T-cell (primary cell): Measurements from ENCODE around the gene FPGS. TPM values are rescaled to one million over a fixed set of nuclear protein-coding genes. Genes with fewer than 3 reads are reported as not detected.

Experiments used
- ATAC-seq, 4 experiments: fragments of 200-7000 bp in 3 of 4; fragments of 150-1000 bp in 1 of 4; cut with Tn5 transposase; replicated peaks in 1 of 4; 1 replicate in 3 of 4; 2 replicates in 1 of 4; pipeline ENCODE4 v1.10.0; 2021; ENCODE audit warnings: moderate library complexity in 3 of 4, mild to moderate bottlenecking in 2 of 4, moderate number of reproducible peaks in 1 of 4
- CTCF ChIA-PET, 2 donors: fragments of 300-600 bp; sonication (Branson Sonifier 250); formaldehyde crosslinking; loops; one replicate each; lab custom pipeline; 2022; ENCODE audit warnings: antibody characterized with exemption in 2 of 2; lab: Charles Lee
- POLR2A ChIA-PET, 2 donors: fragments of 300-600 bp; sonication (Branson Sonifier 250); formaldehyde crosslinking; loops; one replicate each; lab custom pipeline; 2022; ENCODE audit warnings: antibody characterized with exemption in 2 of 2; lab: Charles Lee
- DNase-seq, 35 experiments: peaks; one replicate each; pipeline versions ENCODE4 v3.0.0 to v3.0.0-alpha.2; 2013 to 2023
- H3K27ac ChIP-seq: one replicate; pipeline ENCODE4 v1.5.1; 2013; ENCODE audit warnings: low read length
- H3K27me3 ChIP-seq, 2 experiments: replicated peaks in 1 of 2; 1 replicate in 1 of 2; 2 replicates in 1 of 2; pipeline versions ENCODE4 v1.6.1 to v1.7.0; 2013; ENCODE audit warnings: low read length in 1 of 2, mixed read lengths in 1 of 2; ENCODE audit not compliant: control insufficient read depth in 2 of 2, insufficient read depth in 2 of 2; ENCODE audit errors: extremely low read depth in 1 of 2
- H3K36me3 ChIP-seq, 2 donors: 1 replicate in 1 of 2; 2 replicates in 1 of 2; pipeline versions ENCODE4 v1.6.1 to v1.7.0; 2013; ENCODE audit warnings: low read length in 1 of 2; ENCODE audit not compliant: control insufficient read depth in 2 of 2, insufficient read depth in 1 of 2; ENCODE audit errors: extremely low read depth in 1 of 2
- H3K4me1 ChIP-seq, 2 experiments: 1 replicate in 1 of 2; 2 replicates in 1 of 2; pipeline versions ENCODE4 v1.6.1 to v1.7.0; 2013; ENCODE audit warnings: low read length in 2 of 2, mixed read lengths in 1 of 2; ENCODE audit not compliant: insufficient read depth in 2 of 2, control insufficient read depth in 1 of 2; ENCODE audit errors: extremely low read depth in 1 of 2
- H3K4me3 ChIP-seq, 2 donors: 1 replicate in 1 of 2; 2 replicates in 1 of 2; pipeline versions ENCODE4 v1.5.1 to v1.7.0; 2013; ENCODE audit warnings: mild to moderate bottlenecking in 2 of 2, low read length in 1 of 2, moderate library complexity in 1 of 2; ENCODE audit not compliant: control insufficient read depth in 1 of 2; ENCODE audit errors: extremely low read depth in 1 of 2
- H3K9me3 ChIP-seq: 2 replicates; pipeline ENCODE4 v1.7.0; 2013
- H3K27ac Mint-ChIP-seq, 2 donors: one replicate each; pipeline ENCODE4 v1.8.0; 2020 to 2021; ENCODE audit warnings: mild to moderate bottlenecking in 2 of 2, mixed read lengths in 2 of 2
- H3K27me3 Mint-ChIP-seq, 2 donors: one replicate each; pipeline ENCODE4 v1.8.0; 2021 to 2022; ENCODE audit warnings: mixed read lengths in 2 of 2
- H3K36me3 Mint-ChIP-seq: one replicate; pipeline ENCODE4 v1.8.0; 2021; ENCODE audit warnings: mixed read lengths
- H3K4me1 Mint-ChIP-seq, 3 donors: one replicate each; pipeline ENCODE4 v1.8.0; 2020 to 2022; ENCODE audit warnings: mixed read lengths in 3 of 3, mild to moderate bottlenecking in 1 of 3
- H3K4me3 Mint-ChIP-seq, 3 donors: one replicate each; pipeline ENCODE4 v1.8.0; 2020 to 2022; ENCODE audit warnings: mild to moderate bottlenecking in 3 of 3, mixed read lengths in 3 of 3, moderate library complexity in 3 of 3
- H3K9me3 Mint-ChIP-seq, 3 donors: one replicate each; pipeline ENCODE4 v1.8.0; 2020 to 2022; ENCODE audit warnings: mixed read lengths in 3 of 3
- WGBS: methylation state at CpG from one replicate; pipeline ENCODE4 v1.1.5; 2013; ENCODE audit warnings: missing lambda C conversion rate; ENCODE audit not compliant: insufficient coverage; 5-methylcytosine and 5-hydroxymethylcytosine counted together
- total RNA-seq, 35 experiments: library from RNA in 6 of 35; stranded (reverse) in 6 of 35; fragments of 120-200 nt in 1 of 35; gene quantifications; one replicate each; pipeline versions ENCODE4 v1.2.1 to v1.2.4 and lab custom pipeline; 2013 to 2026

FPGS gene
- total RNA-seq, 5 donors from 2014 or later (not counting 1 experiment from before 2014, with no cell fraction given): 78.4 to 151 (median 139) TPM

GRCh38 chr9:127825319-127826051, 22.8 kb downstream of the FPGS start:
- peaks cover 6% of the 10 kb centered on the region for H3K36me3 Mint-ChIP-seq
- DNase-seq (no peak), ATAC-seq (no peak)
- 86% methylated on average over 23 of the region's 42 CpGs for WGBS
- H3K9me3 Mint-ChIP-seq: no peaks in the 10 kb centered on the region
- ChIA-PET CTCF (interaction anchor here in 1 of 2 donors (0.6 kb wide), 1 partner anchor 193 kb away, joined by 4 read pairs; no protein-coding TSS in a partner anchor), POLR2A (no interaction called here)
- Histone ChIP-seq H3K4me1 (no peaks in the 10 kb centered on the region), H3K27me3 (peaks cover 0 to 6% of the 10 kb centered on the region in 2 experiments), H3K36me3 (peaks cover 0 to 5% of the 10 kb centered on the region in 2 donors), H3K27ac (no peak overlapping the region), H3K9me3 (no peaks in the 10 kb centered on the region), H3K4me3 (no peak overlapping the region)
- no peaks in the 10 kb centered on the region for H3K27me3 Mint-ChIP-seq
- no peak overlapping the region for H3K4me3 Mint-ChIP-seq
- H3K4me1 Mint-ChIP-seq: peaks cover 0 to 3% (median 0%) of the 10 kb centered on the region in 3 donors
- peak overlapping the region in 1 of 2 donors; percentile 34 for H3K27ac Mint-ChIP-seq

GRCh38 chr9:127826253-127826913, 23.7 kb downstream of the FPGS start:
- ATAC-seq (no peak), DNase-seq (no peak)
- POLR2A ChIA-PET: no interaction called here
- Histone ChIP-seq H3K27me3 (peaks cover 0 to 6% of the 10 kb centered on the region in 2 experiments), H3K4me1 (no peaks in the 10 kb centered on the region), H3K36me3 (peaks cover 0 to 5% of the 10 kb centered on the region in 2 donors), H3K27ac (no peak overlapping the region), H3K9me3 (no peaks in the 10 kb centered on the region), H3K4me3 (no peak overlapping the region)
- WGBS: 90% methylated on average over 6 of the region's 7 CpGs
- H3K4me3 Mint-ChIP-seq: no peak overlapping the region
- no peaks in the 10 kb centered on the region for H3K9me3 Mint-ChIP-seq
- CTCF ChIA-PET: interaction anchor here in 1 of 2 donors (0.6 kb wide), 1 partner anchor 192 kb away, joined by 4 read pairs; no protein-coding TSS in a partner anchor
- peaks cover 0 to 5% (median 0%) of the 10 kb centered on the region in 3 donors for H3K4me1 Mint-ChIP-seq
- H3K27ac Mint-ChIP-seq: no peak overlapping the region
- no peaks in the 10 kb centered on the region for H3K27me3 Mint-ChIP-seq
- peaks cover 6% of the 10 kb centered on the region for H3K36me3 Mint-ChIP-seq

- no peak for DNase-seq
- POLR2A ChIA-PET: no interaction called here
These were observed 25.8 kb downstream of the FPGS start for GRCh38 chr9:127828262-127829031.

GRCh38 chr9:127829205-127829906, 26.7 kb downstream of the FPGS start:
- H3K36me3 Mint-ChIP-seq: peaks cover 3% of the 10 kb centered on the region
- CTCF ChIA-PET: no interaction called here
- no peak for DNase-seq

More at GRCh38 chr9:127828262-127829031, 25.8 kb downstream of the FPGS start:
- peaks cover 0 to 5% of the 10 kb centered on the region in 2 donors for H3K36me3 ChIP-seq
- Mint-ChIP-seq H3K4me3 (no peak overlapping the region), H3K27ac (peak overlapping the region in 1 of 2 donors; percentile 70), H3K36me3 (peaks cover 6% of the 10 kb centered on the region), H3K9me3 (no peaks in the 10 kb centered on the region), H3K27me3 (no peaks in the 10 kb centered on the region), H3K4me1 (peaks cover 7 to 13% (median 8%) of the 10 kb centered on the region in 3 donors)
- no peak for ATAC-seq
- H3K9me3 ChIP-seq: no peaks in the 10 kb centered on the region
- H3K4me3 ChIP-seq: no peak overlapping the region
- H3K27me3 ChIP-seq: peaks cover 0 to 6% of the 10 kb centered on the region in 2 experiments
- H3K27ac ChIP-seq: no peak overlapping the region
- WGBS: 94% methylated on average over 33 of the region's 34 CpGs
- H3K4me1 ChIP-seq: peaks cover 2 to 5% of the 10 kb centered on the region in 2 experiments
- CTCF ChIA-PET: no interaction called here

GRCh38 chr9:127832248-127832647, 29.6 kb downstream of the FPGS start:
- no peak overlapping the region for H3K27ac ChIP-seq
- ATAC-seq: peak; percentile 52 to 73 (median 66)
- peaks cover 0 to 8% of the 10 kb centered on the region in 2 experiments for H3K27me3 ChIP-seq
- Mint-ChIP-seq H3K36me3 (no peaks in the 10 kb centered on the region), H3K4me1 (peaks cover 7 to 13% (median 10%) of the 10 kb centered on the region in 3 donors), H3K27me3 (no peaks in the 10 kb centered on the region), H3K9me3 (no peaks in the 10 kb centered on the region), H3K4me3 (peak overlapping the region in 2 of 3 donors; percentile 18 to 64), H3K27ac (peak overlapping the region; percentile 79 to 85)
- H3K4me1 ChIP-seq: peaks cover 2 to 5% of the 10 kb centered on the region in 2 experiments
- POLR2A ChIA-PET: no interaction called here
- CTCF ChIA-PET: no interaction called here
- H3K9me3 ChIP-seq: no peaks in the 10 kb centered on the region
- peak in 10 of 35 experiments; percentile 8 to 34 (median 14) for DNase-seq
- 75% methylated on average over 2 of the region's 7 CpGs for WGBS
- no peaks in the 10 kb centered on the region for H3K36me3 ChIP-seq
- H3K4me3 ChIP-seq: no peak overlapping the region

More at GRCh38 chr9:127829205-127829906, 26.7 kb downstream of the FPGS start:
- Mint-ChIP-seq H3K4me1 (peaks cover 7 to 16% (median 10%) of the 10 kb centered on the region in 3 donors), H3K27ac (peak overlapping the region; percentile 6 to 70), H3K9me3 (no peaks in the 10 kb centered on the region), H3K4me3 (no peak overlapping the region), H3K27me3 (no peaks in the 10 kb centered on the region)
- no peak overlapping the region for H3K27ac ChIP-seq
- H3K9me3 ChIP-seq: no peaks in the 10 kb centered on the region
- peaks cover 2 to 5% of the 10 kb centered on the region in 2 experiments for H3K4me1 ChIP-seq
- POLR2A ChIA-PET: no interaction called here
- H3K4me3 ChIP-seq: no peak overlapping the region
- 83% methylated on average over 4 of the region's 6 CpGs for WGBS
- peaks cover 0 to 6% of the 10 kb centered on the region in 2 experiments for H3K27me3 ChIP-seq
- no peak for ATAC-seq
- peaks cover 0 to 5% of the 10 kb centered on the region in 2 donors for H3K36me3 ChIP-seq
